GM21390 (cell line): ENCODE results near the gene ATP6V0B.

ENCODE experiments used
- ATAC-seq: cut with Tn5 transposase; IDR thresholded peaks from one replicate; pipeline ENCODE4 v1.9.1; 2021; ENCODE audit not compliant: unreplicated experiment

ATP6V0B gene

GRCh38 chr1:43974443-43975248 is at the start of gene ATP6V0B:
ATP6V0B (plus strand) TSS chr1:43974960; CDS start chr1:43975041, 81 bp downstream.
- ATAC-seq, result peak; percentile 64

DNA sequence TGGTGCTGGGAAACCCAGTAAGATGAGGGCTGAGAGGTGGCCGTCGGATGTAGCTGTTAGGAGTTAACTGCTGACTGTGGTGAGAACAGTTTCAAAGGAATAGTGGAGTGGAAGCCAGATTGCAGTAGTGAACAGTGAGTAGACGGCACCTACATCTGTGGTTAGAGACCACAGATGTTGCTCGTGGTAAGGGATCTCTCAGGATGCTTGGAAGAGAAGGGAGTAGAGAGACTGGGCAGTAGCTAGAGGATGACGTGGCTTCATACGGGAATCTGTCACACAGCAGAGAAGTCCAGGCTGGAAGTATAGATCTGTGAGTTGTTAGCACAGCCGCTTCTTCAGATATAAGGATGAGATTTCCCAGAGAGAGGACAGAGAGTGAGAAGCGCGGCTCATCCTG is 48.9 kb upstream of the ATP6V0B start:
- no peak for ATAC-seq

DNA sequence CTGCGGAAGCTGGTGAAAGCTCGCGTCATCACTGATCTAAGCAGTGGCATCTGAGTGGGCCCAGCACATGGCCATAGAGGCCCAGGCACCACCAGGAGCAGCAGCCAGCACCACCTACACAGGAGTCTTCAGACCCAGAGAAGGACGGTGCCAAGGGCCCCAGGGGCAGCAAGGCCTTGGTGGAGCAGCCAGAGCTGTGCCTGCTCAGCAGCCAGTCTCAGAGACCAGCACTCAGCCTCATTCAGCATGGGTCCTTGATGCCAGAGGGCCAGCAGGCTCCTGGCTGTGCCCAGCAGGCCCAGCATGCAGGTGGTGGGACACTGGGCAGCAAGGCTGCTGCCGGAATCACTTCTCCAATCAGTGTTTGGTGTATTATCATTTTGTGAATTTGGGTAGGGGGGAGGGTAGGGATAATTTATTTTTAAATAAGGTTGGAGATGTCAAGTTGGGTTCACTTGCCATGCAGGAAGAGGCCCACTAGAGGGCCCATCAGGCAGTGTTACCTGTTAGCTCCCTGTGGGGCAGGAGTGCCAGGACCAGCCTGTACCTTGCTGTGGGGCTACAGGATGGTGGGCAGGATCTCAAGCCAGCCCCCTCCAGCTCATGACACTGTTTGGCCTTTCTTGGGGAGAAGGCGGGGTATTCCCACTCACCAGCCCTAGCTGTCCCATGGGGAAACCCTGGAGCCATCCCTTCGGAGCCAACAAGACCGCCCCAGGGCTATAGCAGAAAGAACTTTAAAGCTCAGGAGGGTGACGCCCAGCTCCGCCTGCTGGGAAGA is 44.4 kb upstream of the ATP6V0B start:
- ATAC-seq, result no peak

DNA sequence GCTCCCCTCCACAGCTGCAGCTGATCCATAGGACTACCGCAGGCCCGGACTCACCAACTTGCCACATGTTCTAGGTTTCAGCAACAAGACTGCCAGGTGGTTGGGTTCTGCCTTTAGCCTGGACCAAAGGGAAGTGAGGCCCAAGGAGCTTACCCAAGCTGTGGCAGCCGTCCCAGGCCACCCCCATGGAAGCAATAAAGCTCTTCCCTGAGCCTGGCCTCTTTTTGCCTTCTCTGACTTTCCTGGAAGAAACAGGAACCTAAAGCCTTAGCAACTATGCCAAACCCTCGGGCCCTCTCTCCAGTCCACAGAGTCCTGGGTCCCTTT is 43.8 kb upstream of the ATP6V0B start:
- ATAC-seq, result no peak

- ATAC-seq, result no peak
These were observed 42.8 kb upstream of the ATP6V0B start for GRCh38 chr1:43931711-43932660.

- ATAC-seq, result no peak
These were observed 41.9 kb upstream of the ATP6V0B start for GRCh38 chr1:43932786-43933385.

GRCh38 chr1:43933386-43934100 is 41.2 kb upstream of the ATP6V0B start, which contains the start of gene ARTN:
ARTN (plus strand) TSS chr1:43933801; CDS start chr1:43935657, 1,856 bp downstream.
- ATAC-seq, result no peak

GRCh38 chr1:43934101-43934985 is 40.4 kb upstream of the ATP6V0B start:
- ATAC-seq, result no peak

DNA sequence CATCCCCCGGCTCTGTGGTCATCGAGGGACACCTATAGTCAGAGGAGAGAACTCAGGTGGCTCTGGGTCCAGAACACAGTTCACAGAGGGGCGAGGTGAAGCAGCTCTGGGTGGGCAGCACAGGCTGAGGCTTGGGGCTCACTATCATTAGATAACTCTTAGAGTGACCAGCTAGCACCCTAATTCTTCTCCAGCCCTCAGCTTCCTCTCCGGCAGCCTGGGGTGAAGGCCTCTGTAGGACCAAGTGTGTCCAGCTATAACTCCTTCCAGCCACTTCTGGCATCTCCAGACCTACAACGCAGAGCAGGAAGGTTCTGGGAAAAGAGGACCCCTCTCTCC is 39.8 kb upstream of the ATP6V0B start:
- no peak for ATAC-seq

DNA sequence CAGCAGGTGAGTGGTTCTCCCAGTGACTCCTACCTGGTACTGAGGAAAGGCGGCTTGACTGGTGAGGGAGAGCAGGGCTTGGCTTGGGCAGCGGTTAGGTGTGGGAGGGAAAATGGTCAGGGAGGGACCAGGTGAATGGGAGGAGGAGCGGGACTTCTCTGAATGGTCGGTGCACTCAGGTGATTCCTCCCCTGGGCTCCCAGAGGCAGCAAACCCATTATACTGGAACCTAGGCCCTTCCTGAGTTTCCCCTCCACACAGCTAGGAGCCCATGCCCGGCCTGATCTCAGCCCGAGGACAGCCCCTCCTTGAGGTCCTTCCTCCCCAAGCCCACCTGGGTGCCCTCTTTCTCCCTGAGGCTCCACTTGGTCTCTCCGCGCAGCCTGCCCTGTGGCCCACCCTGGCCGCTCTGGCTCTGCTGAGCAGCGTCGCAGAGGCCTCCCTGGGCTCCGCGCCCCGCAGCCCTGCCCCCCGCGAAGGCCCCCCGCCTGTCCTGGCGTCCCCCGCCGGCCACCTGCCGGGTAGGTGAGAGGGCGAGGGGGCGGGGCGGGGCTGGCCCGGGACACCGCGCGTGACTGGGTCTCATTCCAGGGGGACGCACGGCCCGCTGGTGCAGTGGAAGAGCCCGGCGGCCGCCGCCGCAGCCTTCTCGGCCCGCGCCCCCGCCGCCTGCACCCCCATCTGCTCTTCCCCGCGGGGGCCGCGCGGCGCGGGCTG is 38.9 kb upstream of the ATP6V0B start:
- ATAC-seq, result no peak

GRCh38 chr1:43936431-43937151 is 38.2 kb upstream of the ATP6V0B start:
- ATAC-seq, result no peak

GRCh38 chr1:43937179-43937865 is 37.4 kb upstream of the ATP6V0B start:
- ATAC-seq, result no peak

GRCh38 chr1:43938383-43938782 is 36.4 kb upstream of the ATP6V0B start:
- ATAC-seq, result no peak

- no peak for ATAC-seq
These were observed 35.7 kb upstream of the ATP6V0B start for GRCh38 chr1:43938892-43939587.

- ATAC-seq, result no peak
These were observed 32.3 kb upstream of the ATP6V0B start for GRCh38 chr1:43942411-43942810.

GRCh38 chr1:43944860-43945259 is 29.9 kb upstream of the ATP6V0B start:
- no peak for ATAC-seq
